Measurements from ENCODE around the gene CNGB1. TPM values are rescaled to one million over a fixed set of nuclear protein-coding genes. Genes with fewer than 3 reads are reported as not detected.

Gene CNGB1
- total RNA-seq, 1 donor from 2014 or later: under 0.01 TPM

DNA sequence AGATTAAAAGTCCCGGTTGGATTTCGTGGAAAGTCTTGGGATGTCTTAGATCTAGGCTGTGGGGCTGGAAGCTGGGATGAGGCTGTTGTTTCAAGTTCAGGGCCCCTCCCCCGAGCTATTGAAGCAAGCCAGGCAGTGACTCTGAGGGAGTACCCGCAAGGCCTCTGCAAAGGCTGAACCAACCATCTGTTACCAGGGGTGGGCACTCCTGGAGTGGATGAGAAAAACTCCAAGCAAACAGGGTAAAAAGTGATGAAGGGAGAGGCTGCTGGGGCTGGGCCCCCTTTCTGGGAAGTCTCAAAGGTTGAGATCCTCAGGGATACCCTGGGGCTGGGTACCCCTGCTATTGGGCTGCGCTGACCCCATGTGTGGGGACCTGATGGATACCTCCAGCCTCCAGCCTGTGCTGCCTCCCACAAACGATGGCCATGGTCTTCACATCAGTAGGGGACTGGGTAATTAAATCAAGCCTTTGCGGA lies 86.2 kb downstream of the CNGB1 start:
- DNase-seq (ENCODE audit: low read depth): no peak
- Histone ChIP-seq H3K4me3 (ENCODE audit: low read depth, low read length) (no peak overlapping the region), H3K36me3 (ENCODE audit: control insufficient read depth, insufficient read depth, low read length) (no peaks in the 10 kb centered on the region), H3K27me3 (ENCODE audit: control insufficient read depth, insufficient read depth, low read length) (peaks cover 3% of the 10 kb centered on the region)
- FAIRE-seq: no peak
- no peak for TF ChIP-seq CTCF (IDR thresholded peaks at IDR 0.05; ENCODE audit: insufficient read depth, low read length, severe bottlenecking)

GRCh38 chr16:57883953-57884654 lies 86.8 kb downstream of the CNGB1 start:
- DNase-seq (ENCODE audit: low read depth): no peak
- Histone ChIP-seq H3K27me3 (ENCODE audit: control insufficient read depth, insufficient read depth, low read length) (peaks cover 3% of the 10 kb centered on the region), H3K36me3 (ENCODE audit: control insufficient read depth, insufficient read depth, low read length) (no peaks in the 10 kb centered on the region), H3K4me3 (ENCODE audit: low read depth, low read length) (no peak overlapping the region)
- FAIRE-seq: no peak
- TF ChIP-seq CTCF (IDR thresholded peaks at IDR 0.05; ENCODE audit: insufficient read depth, low read length, severe bottlenecking): no peak

GRCh38 chr16:57883480-57883879 lies 87.4 kb downstream of the CNGB1 start:
- no peak for DNase-seq (ENCODE audit: low read depth)
- H3K4me3 ChIP-seq (ENCODE audit: low read depth, low read length): no peak overlapping the region
- TF ChIP-seq CTCF (IDR thresholded peaks at IDR 0.05; ENCODE audit: insufficient read depth, low read length, severe bottlenecking): no peak
- FAIRE-seq: no peak
- peaks cover 3% of the 10 kb centered on the region for H3K27me3 ChIP-seq (ENCODE audit: control insufficient read depth, insufficient read depth, low read length)
- H3K36me3 ChIP-seq (ENCODE audit: control insufficient read depth, insufficient read depth, low read length): no peaks in the 10 kb centered on the region

GRCh38 chr16:57882792-57883191 lies 88.1 kb downstream of the CNGB1 start:
- TF ChIP-seq CTCF (IDR thresholded peaks at IDR 0.05; ENCODE audit: insufficient read depth, low read length, severe bottlenecking): no peak
- FAIRE-seq: no peak
- no peaks in the 10 kb centered on the region for H3K36me3 ChIP-seq (ENCODE audit: control insufficient read depth, insufficient read depth, low read length)
- no peak for DNase-seq (ENCODE audit: low read depth)
- H3K4me3 ChIP-seq (ENCODE audit: low read depth, low read length): no peak overlapping the region
- H3K27me3 ChIP-seq (ENCODE audit: control insufficient read depth, insufficient read depth, low read length): peaks cover 3% of the 10 kb centered on the region

DNA sequence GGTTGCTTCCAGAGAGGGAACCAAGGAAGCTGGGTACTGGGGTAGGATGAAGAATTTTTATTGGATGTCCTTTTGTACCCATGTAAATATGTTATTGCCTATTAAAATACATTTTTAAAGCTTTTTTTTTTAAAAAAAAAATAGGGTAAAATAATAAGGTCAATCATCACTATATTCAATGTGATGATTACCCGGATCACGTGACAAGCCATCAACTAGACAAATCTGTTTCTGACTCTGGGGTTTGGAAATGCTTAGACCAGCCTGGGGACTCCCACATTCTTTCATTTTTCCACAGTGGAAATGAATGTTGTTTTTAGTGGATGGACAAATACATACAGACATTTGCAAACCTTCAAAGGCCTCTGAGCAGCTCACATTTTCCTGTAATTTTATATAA lies 88.7 kb downstream of the CNGB1 start:
- TF ChIP-seq CTCF (IDR thresholded peaks at IDR 0.05; ENCODE audit: insufficient read depth, low read length, severe bottlenecking): no peak
- DNase-seq (ENCODE audit: low read depth) (no peak), FAIRE-seq (no peak)
- peaks cover 3% of the 10 kb centered on the region for H3K27me3 ChIP-seq (ENCODE audit: control insufficient read depth, insufficient read depth, low read length)
- H3K4me3 ChIP-seq (ENCODE audit: low read depth, low read length): no peak overlapping the region
- H3K36me3 ChIP-seq (ENCODE audit: control insufficient read depth, insufficient read depth, low read length): no peaks in the 10 kb centered on the region

DNA sequence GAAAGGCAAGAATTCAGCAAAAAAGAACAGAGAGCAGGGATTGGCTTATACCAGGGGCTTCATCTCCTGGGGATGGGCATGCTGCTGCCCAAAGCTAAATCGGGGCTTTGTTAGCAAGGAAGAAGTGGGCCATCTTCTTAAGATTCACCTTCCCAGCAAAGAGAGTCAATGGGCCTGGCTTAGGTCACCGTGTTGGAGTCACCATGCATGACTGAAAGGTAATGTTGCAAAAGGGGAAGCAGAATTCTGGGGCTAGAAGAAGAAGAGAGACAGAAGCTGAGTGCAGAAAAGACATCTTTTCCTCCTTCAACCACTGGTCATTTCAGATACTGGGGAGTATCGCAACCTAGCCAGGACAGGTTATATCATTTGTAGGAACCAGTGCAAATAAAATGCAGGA lies 92.3 kb downstream of the CNGB1 start:
- FAIRE-seq: no peak
- TF ChIP-seq CTCF (IDR thresholded peaks at IDR 0.05; ENCODE audit: insufficient read depth, low read length, severe bottlenecking): no peak

More for the DNA sequence above, 92.3 kb downstream of the CNGB1 start:
- Histone ChIP-seq H3K27me3 (ENCODE audit: control insufficient read depth, insufficient read depth, low read length) (peaks cover 3% of the 10 kb centered on the region), H3K4me3 (ENCODE audit: low read depth, low read length) (no peak overlapping the region), H3K36me3 (ENCODE audit: control insufficient read depth, insufficient read depth, low read length) (no peaks in the 10 kb centered on the region)
- DNase-seq (ENCODE audit: low read depth): no peak

Data from bronchial epithelial cell (primary cell).